Measurements from ENCODE around the gene SC5D. TPM values are rescaled to one million over a fixed set of nuclear protein-coding genes. Genes with fewer than 3 reads are reported as not detected.
A peak's percentile ranks its signal among the peaks of the same experiment; 100 is the strongest.

SC5D gene
- total RNA-seq, 1 experiment from 2014 or later, result 38.4 TPM

DNA sequence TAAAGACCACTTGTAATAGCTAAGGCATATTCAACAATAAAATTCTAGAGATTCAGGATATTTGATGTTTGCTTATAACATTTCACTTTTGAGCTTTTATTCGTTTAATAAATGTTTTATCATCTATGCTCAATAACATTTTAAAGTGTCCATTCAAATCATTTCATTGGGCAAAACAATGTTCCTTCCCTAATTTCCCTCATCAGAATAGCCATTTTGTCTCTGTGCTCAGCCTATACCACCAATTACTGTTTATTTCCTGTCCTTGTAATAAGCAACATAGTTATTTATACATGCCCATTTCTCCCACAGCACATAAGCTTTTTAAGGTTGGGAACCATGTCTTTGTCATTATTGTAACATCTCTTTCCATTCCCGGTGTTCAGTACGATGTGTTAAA is 1.3 kb upstream of the SC5D start:
- peaks cover 36% of the 10 kb centered on the region for H3K79me2 ChIP-seq (ENCODE audit: low read length)
- ATAC-seq, result no peak
- H3K9me3 ChIP-seq (ENCODE audit: low read length), result no peaks in the 10 kb centered on the region
- no peak for DNase-seq
- H3K4me3 ChIP-seq (ENCODE audit: low read length), result no peak overlapping the region
- H3K27ac ChIP-seq (ENCODE audit: low read length), result no peak overlapping the region
- no TSS peak for BruUV-seq (replicated peaks)
- H3K4me2 ChIP-seq (ENCODE audit: low read length), result no peak overlapping the region
- CTCF ChIA-PET, result no interaction called here
- no peaks in the 10 kb centered on the region for H3K9me2 ChIP-seq (replicated peaks; ENCODE audit: low read length)
- intact Hi-C loops (cut with micrococcal nuclease), result no loop called here
- peaks cover 11% of the 10 kb centered on the region; the same call in 1 of the 2 replicates for H4K20me1 ChIP-seq (ENCODE audit: low read length)
- no peaks in the 10 kb centered on the region for H3K36me3 ChIP-seq (ENCODE audit: low read depth, low read length)
- POLR2A ChIA-PET (ENCODE audit: unreplicated experiment), result no interaction called here
- H2AFZ ChIP-seq (ENCODE audit: low read length), result no peak overlapping the region
- no peaks in the 10 kb centered on the region for H3F3A ChIP-seq (ENCODE audit: low read length, unreplicated experiment)
- no peaks in the 10 kb centered on the region for H3K27me3 ChIP-seq (ENCODE audit: low read length)
- no peak overlapping the region for H3K9ac ChIP-seq (ENCODE audit: low read length)
- TF ChIP-seq EZH2 (IDR thresholded peaks at IDR 0.05; ENCODE audit: low read length, unreplicated experiment) (no peak), EZH2phosphoT487 (IDR thresholded peaks at IDR 0.05; ENCODE audit: borderline replicate concordance, low read length) (no peak), CTCF (conservative IDR thresholded peaks at IDR 0.05; ENCODE audit: low read depth, low read length) (no peak)
- peaks cover 15% of the 10 kb centered on the region for H3K4me1 ChIP-seq (ENCODE audit: insufficient read depth, low read length)

DNA sequence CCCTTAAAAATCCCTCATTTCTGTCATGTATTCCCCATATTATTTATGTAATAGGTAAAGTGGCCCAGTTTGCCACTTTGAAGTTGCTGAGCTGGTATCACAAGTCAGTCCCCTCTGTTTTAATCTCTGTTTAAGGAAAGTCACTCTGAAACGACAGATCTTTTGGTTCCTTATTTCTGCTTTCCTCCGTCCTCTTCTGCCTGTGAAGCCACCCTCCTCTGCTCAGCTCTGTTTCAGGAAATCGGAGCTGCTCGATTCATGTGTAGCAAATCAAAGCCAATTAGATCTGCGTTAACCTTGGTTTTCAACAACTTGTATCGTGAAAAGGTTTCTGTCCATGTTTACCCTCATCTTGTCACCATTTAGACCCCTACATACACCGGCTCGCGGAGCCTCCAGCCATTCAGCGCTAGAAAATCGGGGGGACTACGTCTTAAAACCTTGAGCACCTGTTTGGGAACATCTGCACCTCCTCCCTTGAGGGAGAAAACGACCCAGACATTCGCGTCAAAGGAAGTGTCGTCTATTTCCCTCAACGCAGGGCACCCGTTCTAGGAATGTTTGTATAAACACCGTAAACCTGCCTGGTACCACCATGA is 576 bp upstream of the SC5D start:
- no peaks in the 10 kb centered on the region for H3K27me3 ChIP-seq (ENCODE audit: low read length)
- peaks cover 15% of the 10 kb centered on the region for H3K4me1 ChIP-seq (ENCODE audit: insufficient read depth, low read length)
- H3K9ac ChIP-seq (ENCODE audit: low read length), result peak overlapping the region; percentile 87
- H4K20me1 ChIP-seq (ENCODE audit: low read length), result peaks cover 11% of the 10 kb centered on the region; the same call in 1 of the 2 replicates
- peak overlapping the region; percentile 89 for H3K4me3 ChIP-seq (ENCODE audit: low read length)
- H3K79me2 ChIP-seq (ENCODE audit: low read length), result peaks cover 43% of the 10 kb centered on the region
- TSS peak; percentile 98 for BruUV-seq (replicated peaks)
- peak overlapping the region; percentile 47 for H3K27ac ChIP-seq (ENCODE audit: low read length)
- TF ChIP-seq CTCF (conservative IDR thresholded peaks at IDR 0.05; ENCODE audit: low read depth, low read length), result no peak
- no peak for TF ChIP-seq EZH2phosphoT487 (IDR thresholded peaks at IDR 0.05; ENCODE audit: borderline replicate concordance, low read length)
- TF ChIP-seq EZH2 (IDR thresholded peaks at IDR 0.05; ENCODE audit: low read length, unreplicated experiment), result no peak
- H3K9me3 ChIP-seq (ENCODE audit: low read length), result no peaks in the 10 kb centered on the region
- ATAC-seq, result peak; percentile 18
- POLR2A ChIA-PET (ENCODE audit: unreplicated experiment), result interaction anchor here (0.5 to 0.7 kb wide), 4 partner anchors 36 to 1350 kb away, joined by 3 read pairs; no protein-coding TSS in a partner anchor
- no peaks in the 10 kb centered on the region for H3K9me2 ChIP-seq (replicated peaks; ENCODE audit: low read length)
- H2AFZ ChIP-seq (ENCODE audit: low read length), result peak overlapping the region; percentile 99
- CTCF ChIA-PET, result interaction anchor here (0.5 kb wide), 1 partner anchor 217 kb away, joined by 4 read pairs; no protein-coding TSS in a partner anchor
- no peaks in the 10 kb centered on the region for H3F3A ChIP-seq (ENCODE audit: low read length, unreplicated experiment)
- no peaks in the 10 kb centered on the region for H3K36me3 ChIP-seq (ENCODE audit: low read depth, low read length)
- H3K4me2 ChIP-seq (ENCODE audit: low read length), result peak overlapping the region; percentile 90
- peak; percentile 40 for DNase-seq
- intact Hi-C loops (cut with micrococcal nuclease), result loop anchor here (1.0 kb wide), 1 partner anchor 43 kb away; no protein-coding TSS in a partner anchor

DNA sequence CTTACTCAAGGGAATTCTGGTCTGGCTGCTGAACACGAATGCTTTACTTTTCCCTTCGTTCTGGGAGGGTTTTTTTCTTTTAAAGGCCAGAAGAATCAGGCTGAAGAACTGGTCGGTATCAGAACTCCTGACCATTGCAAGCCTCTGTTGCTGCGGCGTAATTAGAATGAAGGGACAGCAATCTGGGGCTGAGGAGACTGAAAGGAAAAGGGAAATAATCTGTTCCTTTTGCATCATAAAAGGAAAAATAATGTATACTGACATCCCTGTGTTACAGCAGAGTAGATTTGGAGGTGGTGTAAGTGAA is 670 bp downstream of the SC5D start:
- H3K79me2 ChIP-seq (ENCODE audit: low read length), result peaks cover 56% of the 10 kb centered on the region
- H3K9me2 ChIP-seq (replicated peaks; ENCODE audit: low read length), result no peaks in the 10 kb centered on the region
- no peaks in the 10 kb centered on the region for H3F3A ChIP-seq (ENCODE audit: low read length, unreplicated experiment)
- DNase-seq (peak; percentile 24), ATAC-seq (peak; percentile 10)
- peak overlapping the region; percentile 89 for H3K4me3 ChIP-seq (ENCODE audit: low read length)
- intact Hi-C loops (cut with micrococcal nuclease), result no loop called here
- H3K9ac ChIP-seq (ENCODE audit: low read length), result peak overlapping the region; percentile 87
- peaks cover 17% of the 10 kb centered on the region for H3K4me1 ChIP-seq (ENCODE audit: insufficient read depth, low read length)
- H3K36me3 ChIP-seq (ENCODE audit: low read depth, low read length), result peaks cover 7% of the 10 kb centered on the region; the same call in 1 of the 2 replicates
- H3K9me3 ChIP-seq (ENCODE audit: low read length), result no peaks in the 10 kb centered on the region
- ChIA-PET POLR2A (ENCODE audit: unreplicated experiment) (interaction anchor here (0.6 kb wide), 1 partner anchor 171 kb away, joined by 3 read pairs; no protein-coding TSS in a partner anchor), CTCF (no interaction called here)
- H2AFZ ChIP-seq (ENCODE audit: low read length), result peak overlapping the region; percentile 99
- TSS peak; percentile 39 for BruUV-seq (replicated peaks)
- H3K27me3 ChIP-seq (ENCODE audit: low read length), result no peaks in the 10 kb centered on the region
- peaks cover 11% of the 10 kb centered on the region; the same call in 1 of the 2 replicates for H4K20me1 ChIP-seq (ENCODE audit: low read length)
- peak overlapping the region; percentile 53 for H3K27ac ChIP-seq (ENCODE audit: low read length)
- peak overlapping the region; percentile 90 for H3K4me2 ChIP-seq (ENCODE audit: low read length)
- TF ChIP-seq EZH2 (IDR thresholded peaks at IDR 0.05; ENCODE audit: low read length, unreplicated experiment) (no peak), EZH2phosphoT487 (IDR thresholded peaks at IDR 0.05; ENCODE audit: borderline replicate concordance, low read length) (no peak), CTCF (conservative IDR thresholded peaks at IDR 0.05; ENCODE audit: low read depth, low read length) (no peak)

Measured in PC-3 (cell line).